HG03039 (cell line): ENCODE measurements around the gene QPRT.
A peak's percentile ranks its signal among the peaks of the same experiment; 100 is the strongest.
"Not testable (repeated sequence)": the region's sequence is repeated elsewhere in the genome, so short reads cannot be mapped to it uniquely, and the experiment has no call there.

ENCODE experiments used
- ATAC-seq: cut with Tn5 transposase; IDR thresholded peaks from one replicate; pipeline ENCODE4 v1.9.1; 2021; ENCODE audit warnings: mild to moderate bottlenecking, moderate library complexity; ENCODE audit not compliant: unreplicated experiment

The QPRT gene

GRCh38 chr16:29678691-29679267 lies at the start of gene QPRT:
QPRT (plus strand) TSS chr16:29679180; CDS start chr16:29679198, 18 bp downstream.
- no peak for ATAC-seq

GRCh38 chr16:29629318-29629717 lies 49.7 kb upstream of the QPRT start:
- ATAC-seq = not testable (repeated sequence)

GRCh38 chr16:29631658-29632057 lies 47.3 kb upstream of the QPRT start:
- ATAC-seq = not testable (repeated sequence)

GRCh38 chr16:29635902-29636301 lies 43.1 kb upstream of the QPRT start:
- ATAC-seq = not testable (repeated sequence)

GRCh38 chr16:29636368-29636767 lies 42.6 kb upstream of the QPRT start:
- ATAC-seq = not testable (repeated sequence)

- ATAC-seq = not testable (repeated sequence)
Observed at GRCh38 chr16:29638751-29639150, 40.2 kb upstream of the QPRT start.

- ATAC-seq = no peak
Observed at GRCh38 chr16:29641561-29641960, 37.4 kb upstream of the QPRT start.

GRCh38 chr16:29643596-29643995 lies 35.4 kb upstream of the QPRT start:
- no peak for ATAC-seq

- ATAC-seq = peak; percentile 42
Observed at GRCh38 chr16:29644338-29644857, 34.6 kb upstream of the QPRT start.

GRCh38 chr16:29644973-29645693 lies 33.8 kb upstream of the QPRT start:
- ATAC-seq = no peak

- no peak for ATAC-seq
Observed at GRCh38 chr16:29645694-29646187, 33.2 kb upstream of the QPRT start.

GRCh38 chr16:29646947-29647346 lies 32.0 kb upstream of the QPRT start:
- no peak for ATAC-seq

GRCh38 chr16:29649588-29650494 lies 29.1 kb upstream of the QPRT start:
- ATAC-seq = no peak

- no peak for ATAC-seq
Observed at GRCh38 chr16:29650771-29651170, 28.2 kb upstream of the QPRT start.

GRCh38 chr16:29651774-29652349 lies 27.1 kb upstream of the QPRT start:
- ATAC-seq = no peak

GRCh38 chr16:29653471-29653870 lies 25.5 kb upstream of the QPRT start:
- no peak for ATAC-seq

- not testable (repeated sequence) for ATAC-seq
Observed at GRCh38 chr16:29653890-29654289, 25.1 kb upstream of the QPRT start.

GRCh38 chr16:29656688-29657523 lies 22.1 kb upstream of the QPRT start:
- ATAC-seq = no peak

- ATAC-seq = no peak
Observed at GRCh38 chr16:29658705-29659104, 20.3 kb upstream of the QPRT start.
